ENCODE data around the gene PRKN. TPM values are rescaled to one million over a fixed set of nuclear protein-coding genes. Genes with fewer than 3 reads are reported as not detected.

PRKN gene
- total RNA-seq, 1 experiment from 2014 or later = 2.0 TPM

DNA sequence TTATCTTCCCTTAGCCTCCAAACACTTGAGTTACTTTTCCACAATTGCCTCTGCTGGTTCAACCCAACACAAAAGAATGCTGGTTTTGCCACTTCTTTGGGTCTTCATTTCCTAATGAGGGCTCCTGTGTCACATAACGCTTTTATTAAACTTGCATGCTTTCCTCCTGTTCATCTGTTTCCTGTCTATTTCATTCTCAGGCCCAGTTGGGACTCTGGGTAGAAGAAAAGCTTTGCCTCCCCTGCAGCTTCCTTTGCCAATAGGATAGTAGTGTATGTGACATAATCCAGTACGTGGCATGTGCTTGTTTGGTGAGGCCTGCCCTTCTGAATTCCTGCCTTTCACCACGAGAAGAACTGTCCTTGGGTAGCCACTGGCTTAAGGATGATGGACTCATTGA is 924.4 kb downstream of the PRKN start:
- no peak overlapping the region for H2BK20ac ChIP-seq (ENCODE audit: low read depth, low read length, poor library complexity, severe bottlenecking)
- no peak overlapping the region for H2BK120ac ChIP-seq (ENCODE audit: low read depth, low read length, poor library complexity, severe bottlenecking)
- DNase-seq = no peak
- no peak overlapping the region for H4K5ac ChIP-seq (ENCODE audit: insufficient read length, low read depth, low read length)
- no peak overlapping the region for H3K4ac ChIP-seq (ENCODE audit: low read depth, low read length)
- H2BK12ac ChIP-seq (ENCODE audit: insufficient read length, low read depth, low read length) = no peak overlapping the region
- H2AFZ ChIP-seq (ENCODE audit: low read length) = no peak overlapping the region
- no peak overlapping the region for H4K8ac ChIP-seq (replicated peaks; ENCODE audit: insufficient read length, low read depth, low read length)
- no peak overlapping the region for H3K56ac ChIP-seq (ENCODE audit: insufficient read length, low read depth, low read length)
- TF ChIP-seq, protein P1, sequence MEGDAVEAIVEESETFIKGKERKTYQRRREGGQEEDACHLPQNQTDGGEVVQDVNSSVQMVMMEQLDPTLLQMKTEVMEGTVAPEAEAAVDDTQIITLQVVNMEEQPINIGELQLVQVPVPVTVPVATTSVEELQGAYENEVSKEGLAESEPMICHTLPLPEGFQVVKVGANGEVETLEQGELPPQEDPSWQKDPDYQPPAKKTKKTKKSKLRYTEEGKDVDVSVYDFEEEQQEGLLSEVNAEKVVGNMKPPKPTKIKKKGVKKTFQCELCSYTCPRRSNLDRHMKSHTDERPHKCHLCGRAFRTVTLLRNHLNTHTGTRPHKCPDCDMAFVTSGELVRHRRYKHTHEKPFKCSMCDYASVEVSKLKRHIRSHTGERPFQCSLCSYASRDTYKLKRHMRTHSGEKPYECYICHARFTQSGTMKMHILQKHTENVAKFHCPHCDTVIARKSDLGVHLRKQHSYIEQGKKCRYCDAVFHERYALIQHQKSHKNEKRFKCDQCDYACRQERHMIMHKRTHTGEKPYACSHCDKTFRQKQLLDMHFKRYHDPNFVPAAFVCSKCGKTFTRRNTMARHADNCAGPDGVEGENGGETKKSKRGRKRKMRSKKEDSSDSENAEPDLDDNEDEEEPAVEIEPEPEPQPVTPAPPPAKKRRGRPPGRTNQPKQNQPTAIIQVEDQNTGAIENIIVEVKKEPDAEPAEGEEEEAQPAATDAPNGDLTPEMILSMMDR (conservative IDR thresholded peaks at IDR 0.05) = no peak
- no peaks in the 10 kb centered on the region for H3K4me1 ChIP-seq (ENCODE audit: insufficient read depth, low read length)
- no peaks in the 10 kb centered on the region for H3K9me3 ChIP-seq (ENCODE audit: control insufficient read depth, low read depth, low read length)
- H3K23me2 ChIP-seq (ENCODE audit: insufficient read length, low read depth, low read length, poor library complexity, severe bottlenecking) = no peaks in the 10 kb centered on the region
- no peak overlapping the region for H3K9ac ChIP-seq (ENCODE audit: extremely low read depth, insufficient read length, low read length)
- no peaks in the 10 kb centered on the region for H3K79me1 ChIP-seq (ENCODE audit: insufficient read depth, low read depth, low read length, poor library complexity, severe bottlenecking)
- no peak overlapping the region for H3K23ac ChIP-seq (ENCODE audit: insufficient read length, low read depth, low read length)
- no peak overlapping the region for H2BK5ac ChIP-seq (ENCODE audit: insufficient read length, low read length)
- H3K27me3 Mint-ChIP-seq (ENCODE audit: low read depth) = no peaks in the 10 kb centered on the region; the same call in 1 of the 2 replicates
- H3K79me2 ChIP-seq (ENCODE audit: insufficient read depth, low read length) = no peaks in the 10 kb centered on the region
- H2AK5ac ChIP-seq (ENCODE audit: insufficient read length, low read length) = no peak overlapping the region
- no peak overlapping the region for H3K18ac ChIP-seq (ENCODE audit: insufficient read length, low read depth, low read length)
- no peaks in the 10 kb centered on the region; a peak in 1 of 4 replicates for H3K4me1 Mint-ChIP-seq
- H3K27ac ChIP-seq (ENCODE audit: insufficient read length, low read depth, low read length) = no peak overlapping the region
- H3K36me3 Mint-ChIP-seq (ENCODE audit: insufficient read depth in 1 of 3, low read depth in 3 of 3) = no peaks in the 10 kb centered on the region
- no peak overlapping the region for H3K4me3 Mint-ChIP-seq
- no peak overlapping the region for H3K27ac Mint-ChIP-seq
- no peak overlapping the region for H3K14ac ChIP-seq (ENCODE audit: insufficient read depth, low read length)
- H3K27me3 ChIP-seq (ENCODE audit: insufficient read depth, low read length) = no peaks in the 10 kb centered on the region
- H4K91ac ChIP-seq (ENCODE audit: insufficient read length, low read depth, low read length) = no peak overlapping the region
- H4K20me1 ChIP-seq (ENCODE audit: control insufficient read depth, insufficient read depth, insufficient read length) = no peaks in the 10 kb centered on the region
- no CpG with 5 or more reads among the region's 3 CpGs for WGBS (ENCODE audit: extremely low coverage, insufficient read length, low lambda C conversion rate)
- no peak overlapping the region for H3T11ph ChIP-seq (ENCODE audit: low read length)
- H2BK15ac ChIP-seq (ENCODE audit: low read depth, low read length) = no peak overlapping the region
- no peaks in the 10 kb centered on the region for H3K9me3 Mint-ChIP-seq
- H3K4me2 ChIP-seq (ENCODE audit: insufficient read depth, insufficient read length, low read length) = no peak overlapping the region
